Activated CD4-positive, alpha-beta T cell treated with anti-CD3 and anti-CD28 coated beads, Interleukin-2, Interleukin-6, amounts not matched to agents 100 ng/mL and 50 ng/mL, durations not matched to agents 16 hours and 8 hours (primary cell): Measurements from ENCODE around the gene DGKG.

Experiments
- DNase-seq: peaks from one replicate; pipeline ENCODE4 v3.0.0-alpha.2; 2020

DGKG gene

DNA sequence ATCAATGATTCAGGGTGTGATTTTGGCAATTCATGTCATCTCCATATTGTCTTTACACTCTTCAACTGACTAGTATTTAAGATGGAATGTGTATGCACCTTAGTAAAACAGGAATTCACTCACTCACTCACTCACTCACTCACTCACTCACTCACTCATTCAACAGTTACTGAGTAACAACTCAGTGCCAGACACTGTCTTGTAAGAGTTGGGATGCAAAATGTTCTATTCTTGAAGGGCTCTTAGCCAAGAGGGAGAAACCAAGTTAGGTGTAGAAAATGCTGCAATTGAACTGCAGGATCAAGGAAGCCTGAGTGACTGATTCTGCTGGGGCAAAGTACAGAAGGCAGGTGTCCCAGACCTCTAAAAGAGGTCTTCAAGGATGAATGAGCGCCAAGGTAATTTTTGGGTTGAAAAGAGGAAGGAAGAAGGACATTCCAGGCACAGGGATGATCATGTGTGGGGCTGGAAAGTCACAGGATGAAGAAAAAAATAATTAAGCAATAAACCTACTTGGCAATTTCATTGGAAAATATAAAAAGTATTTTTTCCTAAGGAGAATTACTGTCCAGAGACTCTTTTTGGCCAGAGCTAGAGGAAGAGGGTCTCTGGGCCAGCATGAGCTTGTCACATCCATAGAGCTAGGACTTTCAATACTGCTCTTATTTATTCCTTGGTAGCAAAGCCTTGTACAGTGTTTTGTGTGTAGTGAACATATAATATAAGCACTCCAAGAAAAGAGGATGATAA, 194.2 kb downstream of the DGKG start:
- DNase-seq: no peak

DNA sequence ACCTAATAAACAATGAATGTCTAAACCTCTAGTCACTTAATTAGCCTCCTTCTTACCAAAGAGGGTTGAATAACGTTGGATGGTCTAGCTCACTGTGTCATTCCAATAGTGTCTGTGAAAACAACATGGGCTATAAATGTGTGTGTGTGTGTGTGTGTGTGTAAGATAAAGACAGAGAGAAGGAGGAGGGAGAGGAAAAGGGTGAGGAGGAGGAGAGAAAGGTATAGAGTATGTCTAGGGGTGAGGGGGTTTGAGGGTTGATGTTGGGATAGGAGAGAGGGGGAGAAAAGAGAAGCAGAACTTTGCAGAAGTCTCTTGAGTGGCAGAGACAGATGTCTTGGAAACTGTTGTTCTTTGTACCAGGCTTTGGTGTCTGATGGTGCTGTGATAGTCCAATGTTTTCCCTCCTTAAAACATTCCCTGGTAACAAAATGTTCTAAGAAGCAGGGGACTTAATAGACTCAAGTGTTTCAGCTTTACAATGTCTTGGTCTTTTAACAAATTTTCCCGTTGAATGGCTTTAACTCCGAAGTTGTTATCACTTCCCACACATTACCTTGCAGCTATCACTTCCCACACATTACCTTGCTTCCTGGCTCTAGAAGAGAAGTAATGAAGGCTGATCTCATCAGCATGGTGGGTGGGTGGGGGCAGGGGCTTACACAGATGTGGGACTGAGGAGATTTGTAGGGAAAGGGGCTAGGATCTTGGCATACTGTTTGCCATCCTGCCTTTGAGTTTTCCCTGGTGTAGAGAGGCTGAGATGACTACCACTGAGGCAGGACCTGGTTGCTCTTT, 195.3 kb downstream of the DGKG start:
- DNase-seq: no peak

DNA sequence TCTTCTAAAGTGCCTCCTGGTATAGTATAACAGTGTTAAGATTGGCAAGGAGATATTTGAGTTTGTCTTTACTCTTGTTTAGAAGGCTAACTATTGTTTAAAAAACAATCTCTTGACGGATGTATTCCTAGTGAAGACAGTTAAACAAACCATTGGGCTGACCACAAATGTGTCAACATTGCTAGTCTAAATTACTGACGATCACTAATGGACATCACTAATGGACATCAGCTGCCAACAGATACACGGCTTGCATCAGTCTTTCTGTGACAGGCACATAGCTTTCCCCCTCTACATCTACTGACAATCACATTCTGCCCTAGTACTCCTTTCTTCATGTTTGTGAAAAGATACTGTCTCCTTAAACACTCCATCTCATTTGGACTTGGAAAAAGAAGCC, 196.0 kb downstream of the DGKG start:
- DNase-seq: no peak

DNA sequence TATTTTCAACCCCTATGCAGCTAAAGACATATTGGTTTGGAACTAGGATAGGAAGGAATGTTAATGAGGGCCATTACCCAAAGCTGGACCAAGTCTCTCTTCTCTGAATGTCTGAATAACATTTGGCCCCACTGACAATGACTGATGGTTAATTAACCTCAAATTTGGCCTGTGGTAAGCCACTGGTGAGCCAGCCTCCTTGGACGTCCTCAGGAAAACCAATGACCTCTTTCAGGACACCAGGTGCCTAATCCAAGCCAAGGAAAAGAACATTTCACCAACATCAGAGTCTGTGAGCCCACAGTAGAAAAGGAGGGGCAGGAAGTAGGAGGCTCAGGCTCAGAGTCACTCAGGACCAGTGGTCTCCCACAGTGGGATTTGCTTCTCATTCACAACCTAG, 196.7 kb downstream of the DGKG start:
- DNase-seq: no peak

DNA sequence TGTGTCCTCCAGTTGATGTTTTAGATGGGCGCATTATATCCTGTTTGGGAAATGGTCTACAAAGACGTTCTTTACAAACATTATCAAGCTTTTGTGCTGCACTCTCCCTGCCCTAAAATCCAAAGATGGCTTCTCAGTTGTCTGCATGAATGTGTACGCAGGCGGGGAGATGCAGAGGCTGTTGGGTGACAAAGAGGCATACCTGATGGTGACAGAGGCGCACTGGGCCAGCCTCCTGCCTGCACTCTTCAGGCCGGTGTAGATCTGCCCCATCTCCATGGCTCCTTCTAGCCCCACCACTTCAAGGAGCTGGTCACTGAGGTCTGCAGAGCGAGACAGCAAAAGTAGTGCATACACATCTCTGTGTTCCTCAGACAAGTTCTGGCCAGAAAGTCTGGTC, 197.3 kb downstream of the DGKG start:
- DNase-seq: no peak

DNA sequence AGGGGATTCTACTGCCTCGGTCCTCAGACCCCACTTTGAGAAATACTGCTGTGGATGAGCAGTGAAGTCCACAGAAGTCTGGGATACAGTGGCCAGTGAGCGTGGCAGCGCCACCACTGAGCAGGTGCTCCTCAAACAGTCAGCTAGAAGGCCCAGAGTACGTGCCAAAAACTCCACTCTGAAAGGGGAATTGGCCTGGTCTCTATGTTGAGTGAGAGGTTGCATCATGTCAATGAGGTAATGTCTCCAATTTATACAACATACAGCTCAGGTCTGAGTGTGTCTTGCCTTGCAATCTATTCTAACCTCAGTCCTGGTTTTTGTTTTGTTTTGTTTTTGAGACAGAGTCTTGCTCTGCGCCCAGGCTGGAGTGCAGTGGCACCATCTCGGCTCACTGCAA, 199.8 kb downstream of the DGKG start:
- DNase-seq: no peak

DNA sequence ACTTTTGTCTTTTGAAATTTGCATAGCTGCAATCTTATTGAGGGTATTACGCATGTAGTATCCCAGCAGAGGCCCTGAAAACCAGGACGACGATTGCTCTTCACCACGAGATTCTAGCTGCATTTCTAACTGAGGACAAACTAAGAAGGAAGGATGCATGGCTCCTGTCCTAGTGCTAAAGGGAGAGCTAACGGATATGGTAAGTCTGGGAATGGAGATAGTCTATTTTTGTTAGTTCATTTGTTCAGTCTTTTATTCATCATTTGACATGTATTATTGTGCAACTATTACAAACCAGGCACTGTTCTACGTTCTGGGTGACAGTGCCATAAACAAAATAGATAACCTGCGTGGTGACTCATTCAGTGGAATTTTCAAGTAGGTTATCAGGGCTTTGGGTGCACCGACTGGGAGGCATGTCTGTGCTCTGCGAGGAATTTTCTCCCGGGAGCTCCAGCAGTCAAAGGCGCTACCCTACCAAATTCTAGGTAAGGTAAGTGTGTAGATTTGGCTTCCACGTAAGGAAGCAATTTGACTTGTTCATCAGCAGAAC, 201.3 kb downstream of the DGKG start:
- no peak for DNase-seq

DNA sequence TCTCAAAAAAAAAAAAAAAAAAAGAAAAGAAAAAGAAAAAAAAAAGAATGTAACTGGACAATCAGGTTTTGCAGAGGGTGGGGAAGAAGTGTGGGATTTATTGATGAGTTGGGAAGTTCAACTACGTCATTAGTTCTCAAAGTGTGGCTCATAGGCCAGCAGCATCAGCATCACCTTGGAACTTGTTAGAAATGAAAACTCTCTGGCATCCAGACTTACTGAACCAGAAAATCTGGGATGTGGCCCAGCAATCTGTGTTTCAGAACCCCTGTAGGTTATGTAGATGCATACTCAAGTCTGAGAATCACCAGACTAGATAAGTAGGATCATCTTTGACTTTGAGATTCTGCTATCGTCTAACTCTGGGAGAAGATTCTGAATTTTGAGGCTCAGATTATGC, 207.4 kb downstream of the DGKG start:
- no peak for DNase-seq

DNA sequence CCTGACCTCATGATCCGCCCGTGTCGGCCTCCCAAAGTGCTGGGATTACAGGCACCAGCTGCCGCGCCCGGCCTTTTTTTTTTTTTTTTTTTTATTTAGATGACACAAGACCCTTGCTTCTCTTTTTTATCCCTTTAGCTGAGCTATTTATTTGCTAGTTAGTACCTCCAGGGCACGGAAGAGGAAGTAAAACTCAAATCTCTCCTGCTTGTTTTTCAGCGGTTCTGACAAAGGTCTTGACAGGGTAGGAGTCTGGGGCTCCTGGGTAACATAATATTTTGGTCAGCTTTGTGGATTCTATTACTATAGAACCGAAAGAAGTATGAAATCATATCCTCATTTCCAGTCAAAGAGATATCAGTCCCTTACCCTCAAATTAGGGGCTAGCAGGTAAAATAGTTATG, 209.1 kb downstream of the DGKG start:
- peak; percentile 69 for DNase-seq

DNA sequence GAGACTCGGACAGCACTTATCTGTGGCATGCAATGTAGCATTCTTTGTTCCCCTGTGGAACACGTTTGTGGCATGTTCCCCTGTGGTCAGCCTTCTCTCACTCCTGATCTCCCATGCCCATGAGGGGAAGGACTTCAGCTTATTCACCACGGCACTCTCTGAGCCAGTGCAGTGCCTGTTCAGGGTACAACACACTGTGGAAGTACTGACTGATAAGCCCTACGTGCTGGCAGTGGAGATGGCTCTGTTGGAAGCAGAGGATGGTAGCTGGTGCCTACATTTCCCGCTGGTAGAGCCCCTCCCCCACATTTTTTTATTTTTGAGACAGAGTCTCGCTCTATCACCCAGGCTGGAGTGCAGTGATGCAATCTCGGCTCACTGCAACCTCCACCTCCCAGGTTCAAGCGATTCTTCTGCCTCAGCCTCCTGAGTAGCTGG, 209.7 kb downstream of the DGKG start:
- no peak for DNase-seq

DNA sequence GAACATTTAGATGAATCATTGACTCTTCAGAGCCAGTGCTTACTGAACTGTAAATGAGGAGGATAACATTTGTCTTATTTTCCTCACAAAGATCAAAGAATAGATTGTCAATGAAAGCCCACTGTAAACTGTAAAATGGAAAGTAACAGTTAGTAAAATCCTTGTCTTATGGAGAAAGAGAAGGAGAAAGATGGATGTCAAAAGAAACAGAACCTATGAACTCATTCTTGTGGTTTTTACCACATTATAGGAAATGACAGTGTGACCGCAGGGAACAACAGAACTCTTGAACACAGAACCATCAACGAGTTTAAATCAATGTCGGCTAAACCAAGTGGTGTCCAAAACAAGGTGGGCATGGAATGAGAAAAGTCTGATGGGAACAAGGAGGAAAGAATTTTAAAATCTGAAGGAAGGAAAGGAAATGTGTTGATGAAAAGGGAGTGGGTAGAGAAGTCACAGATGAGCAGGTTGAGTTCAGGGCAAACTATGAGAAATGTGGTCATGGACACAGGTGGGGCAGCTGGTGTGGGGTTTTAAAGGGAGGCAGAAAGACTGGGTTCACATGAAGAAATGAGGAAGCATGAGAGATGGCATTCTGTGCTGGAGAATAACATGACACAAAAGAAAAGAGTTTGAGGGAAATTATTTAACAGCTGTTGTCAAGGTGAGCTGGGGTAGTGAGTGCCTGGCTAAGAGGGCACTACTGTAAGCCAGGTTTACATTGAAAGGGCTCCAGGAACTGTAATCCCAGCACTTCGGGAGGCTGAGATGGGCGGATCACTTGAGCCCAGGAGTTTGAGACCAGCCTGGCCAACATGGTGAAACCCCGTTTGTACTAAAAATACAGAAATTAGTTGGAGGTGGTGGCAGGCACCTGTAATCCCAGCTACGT, 210.7 kb downstream of the DGKG start:
- DNase-seq: peak; percentile 67

DNA sequence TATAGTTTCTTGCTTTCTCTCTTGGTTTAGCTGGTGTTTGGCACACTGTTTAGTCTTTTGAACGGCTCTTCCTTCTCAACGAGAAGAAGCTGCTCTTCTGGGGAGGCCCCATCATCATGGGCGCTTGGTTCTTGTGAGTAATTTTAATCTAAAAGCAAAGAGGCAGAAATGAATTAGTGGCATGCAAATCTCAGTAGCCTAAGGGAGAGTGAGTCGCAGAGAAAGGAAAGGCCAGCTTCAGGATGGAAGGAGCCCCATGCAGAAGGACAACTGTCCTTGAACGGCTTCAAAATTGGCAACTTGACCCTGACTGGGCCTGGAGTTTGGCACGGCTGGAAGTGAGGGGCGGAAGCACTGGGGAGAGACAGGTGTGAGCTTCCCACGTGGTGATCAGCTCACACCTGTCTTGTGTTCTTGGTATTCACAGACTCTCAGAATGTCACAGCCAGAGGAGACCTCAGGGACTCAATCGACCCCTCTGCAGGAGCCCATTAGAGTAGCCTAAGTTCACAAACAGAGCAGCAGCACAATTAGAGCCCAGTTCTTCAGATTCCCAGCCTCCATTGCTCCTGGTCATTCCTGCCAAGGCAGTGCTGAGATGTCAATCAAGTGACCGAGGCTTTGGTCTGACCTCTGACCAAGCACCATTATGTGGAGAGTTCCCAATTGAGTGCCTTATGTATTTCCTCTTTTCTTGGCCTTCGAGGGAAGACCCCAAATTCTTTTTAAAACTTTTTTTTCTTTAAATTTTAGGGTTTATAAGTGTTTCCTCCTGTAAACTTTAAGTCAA, 211.8 kb downstream of the DGKG start:
- no peak for DNase-seq

DNA sequence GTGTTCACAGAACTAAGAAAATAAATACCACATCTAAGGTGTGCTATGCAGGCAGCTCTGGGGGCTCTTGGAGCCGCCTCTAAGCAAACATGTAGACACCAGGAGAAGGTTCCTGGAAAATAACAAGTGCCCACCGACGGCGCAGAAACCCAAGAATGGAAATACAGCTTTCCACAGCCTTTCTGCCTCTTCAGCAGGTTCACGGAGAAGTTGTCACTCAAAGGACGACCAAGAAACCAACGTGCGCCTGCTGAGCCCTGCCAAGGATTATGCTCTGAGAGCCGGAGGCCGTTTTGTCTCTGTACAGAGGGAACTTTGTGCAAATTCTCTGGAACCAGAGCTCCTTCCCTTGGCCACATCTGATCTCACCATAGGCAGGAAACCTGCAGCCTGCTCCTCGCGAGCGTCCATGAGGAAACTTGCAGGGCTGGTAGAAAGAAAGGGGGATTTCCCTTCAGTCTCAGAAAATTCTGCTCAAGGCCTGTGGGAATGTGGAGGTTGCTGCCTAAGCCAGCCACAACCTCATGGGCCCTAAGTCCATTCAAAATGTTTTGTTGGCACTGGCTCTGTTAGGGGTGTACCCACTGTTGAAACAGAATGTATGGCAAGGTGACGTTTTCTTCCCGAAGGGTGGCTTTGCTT, 212.6 kb downstream of the DGKG start:
- DNase-seq: no peak

DNA sequence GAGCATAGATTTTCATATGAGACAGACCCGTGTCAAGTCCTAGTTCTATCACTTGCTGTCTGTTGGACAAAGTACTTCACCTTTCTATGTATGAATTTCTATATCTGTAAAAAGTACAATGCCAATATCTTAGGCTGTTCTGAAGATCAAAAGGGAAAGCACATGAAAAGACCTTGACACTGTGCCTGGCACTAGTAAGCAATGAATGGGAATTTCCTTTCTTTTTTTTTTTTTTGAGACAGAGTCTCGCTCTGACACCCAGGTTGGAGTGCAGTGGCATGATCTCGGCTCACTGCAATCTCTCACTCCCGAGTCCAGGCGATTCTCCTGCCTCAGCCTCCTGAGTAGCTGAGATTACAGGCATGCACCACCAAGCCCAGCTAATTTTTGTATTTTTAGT, 217.8 kb downstream of the DGKG start:
- no peak for DNase-seq

DNA sequence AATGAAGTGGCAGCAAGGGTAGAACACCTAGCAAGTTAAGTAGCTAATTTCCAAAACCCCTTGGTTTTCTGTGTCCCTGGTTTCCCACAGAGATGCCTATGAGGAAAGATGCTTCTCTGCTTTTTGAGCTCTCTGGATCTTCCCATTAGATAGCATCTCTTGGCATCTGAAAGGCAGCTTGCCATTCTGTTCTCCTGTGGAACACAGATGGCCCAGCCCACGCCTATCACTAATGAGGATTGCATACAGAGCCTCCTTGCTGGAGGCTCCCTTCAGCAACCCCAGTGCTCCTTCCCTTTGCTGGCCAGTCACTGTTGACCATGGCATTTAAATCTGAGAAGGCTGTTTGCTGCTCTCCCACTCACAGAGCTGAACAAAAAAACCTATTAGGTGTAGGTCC, 218.8 kb downstream of the DGKG start:
- no peak for DNase-seq

DNA sequence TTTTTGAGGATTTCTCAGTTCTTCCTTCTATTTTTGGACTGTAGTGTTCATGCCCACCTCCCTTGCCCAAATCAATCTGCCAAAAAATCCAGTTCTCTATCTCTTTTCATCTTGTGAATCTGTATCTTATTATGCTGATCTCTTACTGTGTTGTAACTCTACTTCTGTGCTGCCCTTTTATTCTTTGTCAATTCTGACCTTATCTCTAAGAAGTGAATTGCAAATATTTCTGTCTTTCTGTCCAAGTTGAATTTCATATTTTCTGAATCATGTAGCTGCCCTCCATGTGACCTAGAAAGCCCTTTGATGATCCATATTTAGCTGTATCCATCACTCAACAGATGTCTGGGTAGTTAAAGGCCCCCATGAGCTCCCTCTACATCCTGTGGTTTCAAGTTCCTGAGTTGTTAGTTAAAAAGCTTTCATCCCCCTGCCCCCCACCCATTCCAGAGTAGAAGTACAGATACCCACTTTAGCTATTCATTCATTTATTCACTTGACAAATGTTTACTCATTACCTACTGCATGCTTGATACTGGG, 219.6 kb downstream of the DGKG start:
- no peak for DNase-seq

DNA sequence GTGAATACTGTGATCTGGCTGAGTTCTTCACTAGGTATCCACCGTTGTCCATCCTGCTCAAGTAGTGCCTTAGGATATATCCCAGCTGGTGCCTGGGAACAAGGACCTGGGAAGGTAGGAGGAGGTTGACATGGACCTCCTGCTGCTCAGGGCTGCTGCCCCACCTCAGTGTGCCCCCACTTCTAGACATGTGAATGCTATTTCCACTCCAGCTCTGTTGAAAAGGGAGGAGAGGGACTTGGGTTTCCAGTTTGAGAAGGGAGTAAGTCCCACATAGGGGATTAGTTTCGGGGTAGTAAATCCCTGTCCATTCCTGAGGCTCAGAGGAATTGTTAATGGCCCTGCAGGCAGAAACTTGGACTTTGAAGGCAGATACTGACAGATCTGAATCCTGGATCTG, 220.2 kb downstream of the DGKG start:
- DNase-seq: no peak

DNA sequence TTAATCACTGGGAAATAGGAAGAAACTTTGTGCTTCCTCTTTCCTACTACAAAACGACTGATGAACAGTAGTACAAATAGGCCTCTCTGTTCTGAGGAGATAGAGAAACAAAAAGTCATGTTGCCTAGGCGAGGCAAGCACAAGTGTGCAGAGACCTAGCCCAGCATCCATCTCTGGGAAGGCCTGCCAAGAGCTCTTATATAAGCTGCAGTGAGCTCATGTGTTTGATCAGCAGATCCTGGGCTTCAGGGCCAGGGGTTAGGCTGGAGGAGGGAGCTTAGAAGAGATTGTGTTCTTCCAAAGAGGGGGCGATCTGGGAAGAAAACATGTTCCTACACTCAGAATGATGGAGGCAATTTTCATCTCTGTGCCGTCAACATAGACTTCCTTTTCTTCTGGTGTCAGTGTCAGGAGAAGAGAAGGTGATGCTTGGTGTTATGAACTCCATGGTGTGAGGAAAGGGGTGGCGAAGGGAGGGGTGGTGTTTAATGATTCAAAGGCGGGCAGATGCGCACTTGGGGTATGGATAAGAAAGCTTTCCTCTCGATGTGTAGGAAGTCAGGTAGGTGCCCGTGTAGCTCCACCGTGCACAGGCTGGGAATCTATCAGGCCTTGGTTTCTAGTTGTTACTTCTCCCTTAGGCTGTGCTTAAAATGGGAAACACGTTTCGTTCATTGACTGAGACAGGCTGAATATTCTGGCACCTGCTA, 223.6 kb downstream of the DGKG start:
- DNase-seq: no peak

DNA sequence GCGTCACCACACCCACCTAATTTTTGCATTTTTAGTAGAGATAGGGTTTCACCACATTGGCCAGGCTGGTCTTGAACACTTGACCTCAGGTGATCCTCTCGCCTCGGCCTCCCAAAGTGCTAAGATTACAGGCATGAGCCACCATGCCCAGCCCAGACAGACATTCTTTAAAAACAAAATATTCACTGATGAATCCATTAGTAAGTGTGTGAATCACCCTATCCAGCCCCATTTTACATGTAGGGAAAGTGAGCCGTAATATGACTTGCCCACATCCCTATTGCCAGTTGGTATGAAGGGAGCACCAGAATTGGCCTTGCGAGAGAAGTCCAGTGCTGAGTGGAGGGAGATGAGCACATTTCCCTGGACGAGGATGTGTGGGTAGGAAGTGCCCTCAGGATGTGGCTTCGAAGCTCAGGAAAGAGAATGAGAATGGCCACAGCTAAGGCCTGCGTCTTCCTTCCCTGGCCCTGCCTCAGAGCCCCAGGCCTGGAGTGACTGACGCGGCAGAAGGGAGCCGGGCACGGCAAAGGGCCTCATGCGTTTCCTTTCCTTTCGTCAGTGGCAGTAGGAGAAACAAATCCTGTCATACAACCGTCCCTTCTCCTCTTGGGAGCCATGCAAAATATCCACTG, 224.9 kb downstream of the DGKG start:
- no peak for DNase-seq

DNA sequence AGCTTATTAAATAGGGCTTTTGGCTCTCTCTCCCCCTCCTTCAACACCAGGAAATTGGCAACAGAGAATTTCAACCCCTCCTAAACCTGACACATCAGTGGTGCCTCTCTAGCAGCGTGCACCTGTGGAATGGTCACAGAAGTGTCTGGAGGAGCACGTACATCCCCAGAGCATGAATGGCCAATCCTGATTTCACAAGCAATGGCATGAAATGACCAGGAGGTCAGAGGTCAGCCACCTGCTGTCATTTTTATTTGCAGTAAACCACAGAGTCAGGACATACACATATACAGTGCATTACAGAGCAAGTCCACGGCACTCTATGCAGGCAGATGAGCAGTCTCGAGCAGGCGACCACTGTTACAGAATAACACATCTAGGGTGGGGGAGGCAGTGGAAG, 228.1 kb downstream of the DGKG start:
- DNase-seq: no peak
